Coronary artery (tissue), 2 donors: ENCODE measurements around the gene TBKBP1.

ENCODE experiments used
- DNase-seq: peaks from one replicate; pipeline ENCODE4 v3.0.0-alpha.2; 2017; ENCODE audit warnings: low spot score
- H3K27ac ChIP-seq, 2 donors: fragments of 200-600 bp; sonication (generic); one replicate each; pipeline ENCODE4 v1.5.1; 2016 to 2019
- H3K4me3 ChIP-seq: fragments of 200-600 bp; sonication (generic); 2 replicates; pipeline ENCODE4 v1.5.1; 2016; ENCODE audit warnings: mild to moderate bottlenecking, moderate library complexity
- CTCF ChIP-seq: fragments of 200-600 bp; sonication (generic); IDR thresholded peaks from one replicate; pipeline ENCODE4 v1.5.1; 2019; ENCODE audit warnings: antibody characterized with exemption

Gene TBKBP1

GRCh38 chr17:47693731-47694580 is at the start of gene TBKBP1:
Gene TBKBP1 (plus strand): TSS chr17:47694161. CDS start chr17:47696113, 1,952 bp downstream.
- H3K27ac ChIP-seq: peak within 1 kb of the TSS; percentile 77 to 87
- H3K4me3 ChIP-seq: peak within 1 kb of the TSS; percentile 83
- no peak for DNase-seq
- no peak for TF ChIP-seq CTCF

- H3K4me3 ChIP-seq: no peak overlapping the region
- TF ChIP-seq CTCF: no peak
- DNase-seq: no peak
- no peak overlapping the region for H3K27ac ChIP-seq
These were observed 49.6 kb upstream of the TBKBP1 start for GRCh38 chr17:47644324-47644723.

GRCh38 chr17:47649153-47649971 is 44.6 kb upstream of the TBKBP1 start, which contains the start of gene KPNB1:
Gene KPNB1 (plus strand): TSS chr17:47649919. CDS start chr17:47650245, 326 bp downstream.
- DNase-seq: peak; percentile 100
- H3K27ac ChIP-seq: peak within 1 kb of the TSS; percentile 92 to 98
- H3K4me3 ChIP-seq: peak within 1 kb of the TSS; percentile 94
- no peak for TF ChIP-seq CTCF

- H3K4me3 ChIP-seq: peak overlapping the region; percentile 94
- no peak for DNase-seq
- H3K27ac ChIP-seq: peak overlapping the region; percentile 92 to 98
- no peak for TF ChIP-seq CTCF
These were observed 43.9 kb upstream of the TBKBP1 start for GRCh38 chr17:47649972-47650524.

- peak; percentile 97 for DNase-seq
- no peak for TF ChIP-seq CTCF
These were observed 43.1 kb upstream of the TBKBP1 start for GRCh38 chr17:47650525-47651522.

GRCh38 chr17:47651704-47652103 is 42.3 kb upstream of the TBKBP1 start:
- no peak overlapping the region for H3K27ac ChIP-seq
- H3K4me3 ChIP-seq: no peak overlapping the region
- no peak for DNase-seq
- no peak for TF ChIP-seq CTCF

More at GRCh38 chr17:47650525-47651522, 43.1 kb upstream of the TBKBP1 start:
- Histone ChIP-seq H3K27ac (peak overlapping the region; percentile 92 to 98), H3K4me3 (peak overlapping the region; percentile 94)
